HG02973 (cell line): Measurements from ENCODE around the gene ZFP57.
A peak's percentile ranks its signal among the peaks of the same experiment; 100 is the strongest.

Source experiments
- ATAC-seq: cut with Tn5 transposase; IDR thresholded peaks from one replicate; pipeline ENCODE4 v1.9.1; 2021; ENCODE audit warnings: moderate library complexity; ENCODE audit not compliant: unreplicated experiment

The ZFP57 gene

GRCh38 chr6:29680904-29681303, at the start of gene ZFP57:
TSS of gene ZFP57 (minus strand) at chr6:29681152. CDS start at chr6:29677003, 4,149 bp downstream.
- ATAC-seq = no peak

DNA sequence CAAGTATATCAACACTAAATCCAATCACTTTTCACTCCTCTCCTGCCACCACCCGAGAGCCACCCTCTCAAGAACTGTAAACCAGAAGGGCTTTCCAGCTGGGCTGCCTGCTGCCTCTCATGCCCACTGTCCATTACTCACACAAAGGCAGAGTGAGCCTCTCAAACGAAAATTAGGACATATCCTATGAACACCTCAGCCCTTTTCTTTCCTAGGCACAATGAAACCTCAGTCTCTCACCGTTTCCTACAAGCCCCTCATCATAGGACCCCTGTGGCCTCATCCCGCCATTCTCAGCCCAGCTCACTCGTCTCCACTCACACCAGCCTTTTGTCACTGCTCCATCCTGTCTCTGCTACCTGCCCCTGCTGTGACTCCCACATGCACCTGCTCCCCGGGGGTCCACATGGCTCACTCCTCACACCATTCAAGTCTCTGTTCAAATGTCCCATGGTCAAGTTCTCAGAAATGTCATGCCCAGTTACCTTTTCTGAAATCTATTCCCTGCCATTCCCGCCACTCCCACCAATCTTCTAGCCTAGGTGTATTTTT, 49.7 kb upstream of the ZFP57 start:
- no peak for ATAC-seq

GRCh38 chr6:29729774-29730328, 48.9 kb upstream of the ZFP57 start:
- ATAC-seq = no peak

- no peak for ATAC-seq
These were observed 47.9 kb upstream of the ZFP57 start for GRCh38 chr6:29728875-29729270.

- ATAC-seq = no peak
These were observed 47.4 kb upstream of the ZFP57 start for GRCh38 chr6:29728173-29728874.

- ATAC-seq = no peak
These were observed 46.7 kb upstream of the ZFP57 start for GRCh38 chr6:29727637-29728036.

GRCh38 chr6:29726571-29727194, 45.7 kb upstream of the ZFP57 start:
- ATAC-seq = no peak

- ATAC-seq = no peak
These were observed 45.0 kb upstream of the ZFP57 start for GRCh38 chr6:29726001-29726400.

DNA sequence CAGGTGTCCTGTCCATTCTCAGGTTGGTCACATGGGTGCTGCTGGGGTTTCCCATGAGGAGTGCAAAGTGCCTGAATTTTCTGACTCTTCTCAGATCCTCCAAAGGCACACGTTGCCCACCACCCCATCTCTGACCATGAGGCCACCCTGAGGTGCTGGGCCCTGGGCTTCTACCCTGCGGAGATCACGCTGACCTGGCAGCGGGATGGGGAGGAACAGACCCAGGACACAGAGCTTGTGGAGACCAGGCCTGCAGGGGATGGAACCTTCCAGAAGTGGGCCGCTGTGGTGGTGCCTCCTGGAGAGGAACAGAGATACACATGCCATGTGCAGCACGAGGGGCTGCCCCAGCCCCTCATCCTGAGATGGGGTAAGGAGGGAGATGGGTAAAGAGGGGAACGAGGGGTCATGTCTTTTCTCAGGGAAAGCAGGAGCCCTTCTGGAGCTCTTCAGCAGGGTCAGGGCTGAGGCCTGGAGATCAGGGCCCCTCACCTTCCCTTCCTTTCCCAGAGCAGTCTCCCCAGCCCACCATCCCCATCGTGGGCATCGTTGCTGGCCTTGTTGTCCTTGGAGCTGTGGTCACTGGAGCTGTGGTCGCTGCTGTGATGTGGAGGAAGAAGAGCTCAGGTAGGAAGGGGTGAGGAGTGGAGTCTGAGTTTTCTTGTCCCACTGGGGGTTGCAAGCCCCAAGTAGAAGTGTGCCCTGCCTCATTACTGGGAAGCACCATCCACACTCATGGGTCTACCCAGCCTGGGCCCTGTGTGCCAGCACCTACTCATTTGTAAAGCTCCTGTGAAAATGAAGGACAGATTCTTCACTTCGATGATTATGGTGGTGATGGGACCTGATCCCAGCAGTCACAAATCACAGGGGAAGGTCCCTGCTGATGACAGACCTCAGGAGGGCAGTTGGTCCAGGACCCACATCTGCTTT, 44.3 kb upstream of the ZFP57 start:
- ATAC-seq = no peak

GRCh38 chr6:29723666-29724588, 43.0 kb upstream of the ZFP57 start:
- peak; percentile 40 for ATAC-seq

DNA sequence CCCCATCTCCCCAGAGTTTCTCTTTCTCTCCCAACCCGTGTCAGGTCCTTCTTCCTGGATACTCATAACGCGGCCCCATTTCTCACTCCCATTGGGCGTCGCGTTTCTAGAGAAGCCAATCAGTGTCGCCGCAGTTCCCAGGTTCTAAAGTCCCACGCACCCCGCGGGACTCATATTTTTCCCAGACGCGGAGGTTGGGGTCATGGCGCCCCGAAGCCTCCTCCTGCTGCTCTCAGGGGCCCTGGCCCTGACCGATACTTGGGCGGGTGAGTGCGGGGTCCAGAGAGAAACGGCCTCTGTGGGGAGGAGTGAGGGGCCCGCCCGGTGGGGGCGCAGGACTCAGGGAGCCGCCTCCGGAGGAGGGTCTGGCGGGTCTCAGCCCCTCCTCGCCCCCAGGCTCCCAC, 42.3 kb upstream of the ZFP57 start, which contains the start of gene HLA-F:
HLA-F (plus strand) TSS at position 173 of the 404 bp plus-strand sequence; CDS start at position 203, 30 bp downstream.
- ATAC-seq = peak; percentile 91

- ATAC-seq = no peak
These were observed 39.9 kb upstream of the ZFP57 start for GRCh38 chr6:29720863-29721262.

DNA sequence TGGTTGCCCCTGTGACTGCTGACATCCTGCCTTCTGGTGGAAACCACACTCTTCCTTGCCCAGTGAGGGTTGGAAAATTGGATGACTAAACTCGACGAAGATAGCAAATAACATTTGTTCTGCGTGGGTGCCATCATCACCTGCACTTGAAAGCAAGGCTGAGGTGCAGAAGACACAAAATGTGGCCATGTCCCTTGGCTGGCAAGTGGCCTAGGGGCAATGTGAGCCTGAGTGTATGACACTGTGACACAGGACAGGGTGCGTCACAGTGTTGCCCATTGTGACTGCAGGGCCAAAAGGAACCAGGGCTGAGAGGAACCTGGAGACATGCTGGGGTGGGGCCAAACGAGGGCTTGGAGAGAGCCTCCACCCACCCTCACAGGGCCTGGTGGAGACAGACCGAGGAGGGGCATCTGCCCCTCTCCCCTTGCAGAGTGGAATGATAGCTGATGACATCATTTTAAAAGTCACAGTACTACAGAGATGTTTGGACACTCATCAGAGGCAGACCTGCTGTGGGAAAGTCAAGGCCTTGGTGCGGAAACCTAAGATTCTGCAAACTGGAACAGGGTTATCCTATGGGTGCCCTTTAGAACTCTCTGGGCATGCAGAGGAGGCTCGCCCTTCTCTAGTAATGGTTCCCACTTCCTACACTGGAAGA, 29.5 kb upstream of the ZFP57 start:
- ATAC-seq = no peak

DNA sequence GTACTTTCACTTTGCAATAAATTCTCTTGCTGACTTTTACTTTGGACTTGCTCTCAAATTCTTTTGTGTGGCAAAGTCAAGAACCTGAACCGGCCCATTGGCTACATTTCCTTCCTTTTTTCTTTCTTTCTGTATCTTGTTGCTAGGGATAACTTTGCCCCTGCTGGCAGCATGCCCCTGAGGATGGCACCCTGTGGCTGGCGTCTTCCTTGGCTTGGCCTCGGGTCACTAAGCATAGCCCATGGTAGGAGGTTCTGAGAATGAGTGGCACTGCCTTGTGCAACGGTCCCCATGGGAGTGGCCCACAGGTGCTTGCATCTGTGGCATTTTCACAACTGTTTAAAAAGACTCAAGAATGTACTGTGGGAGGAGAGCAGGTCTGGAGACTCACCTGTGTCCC, 28.2 kb upstream of the ZFP57 start:
- no peak for ATAC-seq

DNA sequence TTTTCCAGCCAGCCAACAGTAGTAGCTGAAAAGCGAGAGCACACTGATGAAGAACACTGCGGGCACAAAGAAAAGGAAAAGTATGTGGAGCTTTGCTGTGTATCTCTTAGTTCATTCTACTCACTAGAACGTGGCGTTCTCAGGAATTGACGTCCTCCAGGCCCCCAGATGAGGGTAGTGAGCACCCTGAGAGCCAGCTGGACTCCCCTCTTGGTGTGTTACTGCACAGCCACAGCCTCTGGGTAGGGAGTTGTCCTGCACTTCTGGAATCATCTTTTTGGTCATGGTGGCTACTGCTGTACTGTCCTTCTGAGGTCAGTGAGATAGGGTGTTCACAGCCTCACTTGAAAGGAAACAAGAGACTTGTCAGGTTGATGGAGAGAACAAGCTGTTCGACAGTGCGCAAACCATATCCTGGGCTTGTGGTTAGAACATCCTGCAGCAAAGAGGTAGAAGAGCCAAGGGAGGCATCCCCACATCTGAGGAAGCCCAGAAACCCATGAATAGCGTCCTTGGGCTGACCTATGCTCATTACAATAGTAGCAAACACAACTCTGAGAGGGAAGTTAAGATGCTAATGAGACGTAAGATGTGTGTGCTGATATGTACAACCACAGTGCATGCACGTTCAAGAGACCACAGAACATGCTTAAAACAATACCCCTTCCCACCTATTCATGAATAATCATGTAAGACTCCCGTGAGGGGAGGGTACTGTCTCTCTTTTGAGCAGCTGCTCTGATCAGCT, 27.7 kb upstream of the ZFP57 start:
- ATAC-seq = no peak

- no peak for ATAC-seq
These were observed 24.7 kb upstream of the ZFP57 start for GRCh38 chr6:29705389-29706231.

- no peak for ATAC-seq
These were observed 21.7 kb upstream of the ZFP57 start for GRCh38 chr6:29702519-29703103.
